ENCODE results near the gene MYLIP.

Gene MYLIP

GRCh38 chr6:16128759-16129622, at the start of gene MYLIP:
Gene MYLIP, plus strand, starts transcription at chr6:16129086. Its CDS starts 237 bp downstream, at chr6:16129323.
- DNase-seq (ENCODE audit: low read depth), result peak; percentile 60

- no peak for DNase-seq (ENCODE audit: low read depth)
These were observed 49.5 kb upstream of the MYLIP start for GRCh38 chr6:16079354-16079753.

GRCh38 chr6:16080204-16080603, 48.7 kb upstream of the MYLIP start:
- no peak for DNase-seq (ENCODE audit: low read depth)

GRCh38 chr6:16081326-16081725, 47.6 kb upstream of the MYLIP start:
- DNase-seq (ENCODE audit: low read depth), result no peak

GRCh38 chr6:16082361-16082760, 46.5 kb upstream of the MYLIP start:
- DNase-seq (ENCODE audit: low read depth), result no peak

- no peak for DNase-seq (ENCODE audit: low read depth)
These were observed 41.9 kb upstream of the MYLIP start for GRCh38 chr6:16086965-16087364.

- no peak for DNase-seq (ENCODE audit: low read depth)
These were observed 41.5 kb upstream of the MYLIP start for GRCh38 chr6:16087386-16087785.

GRCh38 chr6:16088409-16088808, 40.5 kb upstream of the MYLIP start:
- no peak for DNase-seq (ENCODE audit: low read depth)

GRCh38 chr6:16089232-16090062, 39.4 kb upstream of the MYLIP start:
- DNase-seq (ENCODE audit: low read depth), result no peak

- DNase-seq (ENCODE audit: low read depth), result no peak
These were observed 38.4 kb upstream of the MYLIP start for GRCh38 chr6:16090452-16090851.

- DNase-seq (ENCODE audit: low read depth), result no peak
These were observed 38.0 kb upstream of the MYLIP start for GRCh38 chr6:16090920-16091319.

- no peak for DNase-seq (ENCODE audit: low read depth)
These were observed 36.7 kb upstream of the MYLIP start for GRCh38 chr6:16092140-16092539.

- no peak for DNase-seq (ENCODE audit: low read depth)
These were observed 35.9 kb upstream of the MYLIP start for GRCh38 chr6:16092990-16093389.

GRCh38 chr6:16095180-16095579, 33.7 kb upstream of the MYLIP start:
- no peak for DNase-seq (ENCODE audit: low read depth)

GRCh38 chr6:16097382-16098171, 31.3 kb upstream of the MYLIP start:
- no peak for DNase-seq (ENCODE audit: low read depth)

- DNase-seq (ENCODE audit: low read depth), result no peak
These were observed 30.7 kb upstream of the MYLIP start for GRCh38 chr6:16098211-16098610.

GRCh38 chr6:16102208-16102607, 26.7 kb upstream of the MYLIP start:
- DNase-seq (ENCODE audit: low read depth), result no peak

GRCh38 chr6:16103722-16104121, 25.2 kb upstream of the MYLIP start:
- DNase-seq (ENCODE audit: low read depth), result no peak

GRCh38 chr6:16104624-16105433, 24.1 kb upstream of the MYLIP start:
- no peak for DNase-seq (ENCODE audit: low read depth)

GRCh38 chr6:16105854-16106253, 23.0 kb upstream of the MYLIP start:
- DNase-seq (ENCODE audit: low read depth), result peak; percentile 30

- DNase-seq (ENCODE audit: low read depth), result no peak
These were observed 21.7 kb upstream of the MYLIP start for GRCh38 chr6:16106991-16107787.
